Measurements from ENCODE around the gene KLHL29. TPM values are rescaled to one million over a fixed set of nuclear protein-coding genes. Genes with fewer than 3 reads are reported as not detected.

Gene KLHL29
- total RNA-seq, 2 donors from 2014 or later: 1.0 to 2.4 TPM

- no peak for DNase-seq
- Mint-ChIP-seq H3K9me3 (no peaks in the 10 kb centered on the region), H3K36me3 (ENCODE audit: low read depth) (no peaks in the 10 kb centered on the region), H3K27ac (no peak overlapping the region), H3K4me3 (no peak overlapping the region), H3K27me3 (ENCODE audit: insufficient read depth) (peaks cover 3% of the 10 kb centered on the region), H3K4me1 (peaks cover 22% of the 10 kb centered on the region)
- H3K27me3 ChIP-seq (ENCODE audit: control insufficient read depth, insufficient read depth, low read length, poor library complexity, severe bottlenecking): no peaks in the 10 kb centered on the region
- no peaks in the 10 kb centered on the region for H3K4me1 ChIP-seq (ENCODE audit: control insufficient read depth, insufficient read depth, low read length)
- TF ChIP-seq CTCF (conservative IDR thresholded peaks at IDR 0.05): no peak
- no peak overlapping the region for H3K4me3 ChIP-seq (ENCODE audit: low read length)
- H3K27ac ChIP-seq (ENCODE audit: low read depth, low read length): no peak overlapping the region
- H3K36me3 ChIP-seq (ENCODE audit: control insufficient read depth, insufficient read depth, low read length): no peaks in the 10 kb centered on the region
- 93 to 94% methylated on average over 14 to 19 of the region's 19 CpGs for WGBS, 2 experiments (ENCODE audit: insufficient coverage in 1 of 2, insufficient read length in 1 of 2)
- H3K9ac ChIP-seq (ENCODE audit: extremely low read depth, low read length, poor library complexity, severe bottlenecking): no peak overlapping the region
- no peaks in the 10 kb centered on the region for H3K9me3 ChIP-seq (ENCODE audit: control insufficient read depth, low read length)
These were observed 131.7 kb downstream of the KLHL29 start for GRCh38 chr2:23516520-23517256.

GRCh38 chr2:23518481-23519333, 133.7 kb downstream of the KLHL29 start:
- WGBS, 2 experiments (ENCODE audit: insufficient coverage in 1 of 2, insufficient read length in 1 of 2): 88 to 91% methylated on average over 2 to 13 of the region's 13 CpGs
- Mint-ChIP-seq H3K4me1 (peaks cover 9% of the 10 kb centered on the region), H3K36me3 (ENCODE audit: low read depth) (no peaks in the 10 kb centered on the region), H3K4me3 (no peak overlapping the region), H3K9me3 (no peaks in the 10 kb centered on the region), H3K27me3 (ENCODE audit: insufficient read depth) (peaks cover 3% of the 10 kb centered on the region), H3K27ac (no peak overlapping the region)
- no peak overlapping the region for H3K4me3 ChIP-seq (ENCODE audit: low read length)
- no peak for DNase-seq
- H3K36me3 ChIP-seq (ENCODE audit: control insufficient read depth, insufficient read depth, low read length): no peaks in the 10 kb centered on the region
- TF ChIP-seq CTCF (conservative IDR thresholded peaks at IDR 0.05): no peak
- no peaks in the 10 kb centered on the region for H3K27me3 ChIP-seq (ENCODE audit: control insufficient read depth, insufficient read depth, low read length, poor library complexity, severe bottlenecking)
- H3K9me3 ChIP-seq (ENCODE audit: control insufficient read depth, low read length): no peaks in the 10 kb centered on the region
- no peak overlapping the region for H3K9ac ChIP-seq (ENCODE audit: extremely low read depth, low read length, poor library complexity, severe bottlenecking)
- H3K27ac ChIP-seq (ENCODE audit: low read depth, low read length): no peak overlapping the region
- H3K4me1 ChIP-seq (ENCODE audit: control insufficient read depth, insufficient read depth, low read length): no peaks in the 10 kb centered on the region

- H3K4me1 Mint-ChIP-seq: peaks cover 9% of the 10 kb centered on the region
- H3K4me3 Mint-ChIP-seq: no peak overlapping the region
These were observed 134.3 kb downstream of the KLHL29 start for GRCh38 chr2:23519334-23519651.

More at GRCh38 chr2:23519334-23519651, 134.3 kb downstream of the KLHL29 start:
- Histone ChIP-seq H3K4me1 (ENCODE audit: control insufficient read depth, insufficient read depth, low read length) (no peaks in the 10 kb centered on the region), H3K36me3 (ENCODE audit: control insufficient read depth, insufficient read depth, low read length) (no peaks in the 10 kb centered on the region), H3K27ac (ENCODE audit: low read depth, low read length) (no peak overlapping the region), H3K9me3 (ENCODE audit: control insufficient read depth, low read length) (no peaks in the 10 kb centered on the region), H3K9ac (ENCODE audit: extremely low read depth, low read length, poor library complexity, severe bottlenecking) (no peak overlapping the region), H3K4me3 (ENCODE audit: low read length) (no peak overlapping the region), H3K27me3 (ENCODE audit: control insufficient read depth, insufficient read depth, low read length, poor library complexity, severe bottlenecking) (no peaks in the 10 kb centered on the region)
- TF ChIP-seq CTCF (conservative IDR thresholded peaks at IDR 0.05): peak; percentile 28
- H3K27me3 Mint-ChIP-seq (ENCODE audit: insufficient read depth): peaks cover 3% of the 10 kb centered on the region
- no peak for DNase-seq
- no peaks in the 10 kb centered on the region for H3K36me3 Mint-ChIP-seq (ENCODE audit: low read depth)
- H3K27ac Mint-ChIP-seq: no peak overlapping the region
- WGBS, 2 experiments (ENCODE audit: insufficient coverage in 1 of 2, insufficient read length in 1 of 2): 95 to 98% methylated on average over 4 of the region's 4 CpGs
- no peaks in the 10 kb centered on the region for H3K9me3 Mint-ChIP-seq

Measured in endodermal cell (in vitro differentiated cells).